Measurements from ENCODE around the gene CRACDL.

The CRACDL gene

GRCh38 chr2:98935777-98936352, at the start of gene CRACDL:
Gene CRACDL, minus strand, starts transcription at chr2:98936225. Its CDS starts 89,425 bp downstream, at chr2:98846800.
- peak in 1 of 2 experiments; percentile 49 for DNase-seq

GRCh38 chr2:98975611-98976010, 39.6 kb upstream of the CRACDL start:
- no peak for DNase-seq

- DNase-seq, result no peak
Observed at GRCh38 chr2:98972582-98973167, 36.6 kb upstream of the CRACDL start.

GRCh38 chr2:98959810-98960507, 23.9 kb upstream of the CRACDL start:
- DNase-seq, result no peak

- no peak for DNase-seq
Observed at GRCh38 chr2:98952966-98953365, 16.9 kb upstream of the CRACDL start.

GRCh38 chr2:98948956-98949739, 13.1 kb upstream of the CRACDL start:
- no peak for DNase-seq

- DNase-seq, result no peak
Observed at GRCh38 chr2:98947554-98947953, 11.5 kb upstream of the CRACDL start.

- no peak for DNase-seq
Observed at GRCh38 chr2:98946855-98947254, 10.8 kb upstream of the CRACDL start.

- DNase-seq, result no peak
Observed at GRCh38 chr2:98944775-98945174, 8.8 kb upstream of the CRACDL start.

GRCh38 chr2:98940102-98940501, 4.1 kb upstream of the CRACDL start:
- DNase-seq, result no peak

GRCh38 chr2:98937906-98938305, 1.9 kb upstream of the CRACDL start:
- no peak for DNase-seq

GRCh38 chr2:98936353-98937351, 627 bp upstream of the CRACDL start:
- DNase-seq, result peak in 1 of 2 experiments; percentile 37

- DNase-seq, result peak; percentile 11 to 34
Observed at GRCh38 chr2:98935111-98935770, 784 bp downstream of the CRACDL start.

- no peak for DNase-seq
Observed at GRCh38 chr2:98932778-98933343, 3.2 kb downstream of the CRACDL start.

GRCh38 chr2:98932164-98932563, 3.9 kb downstream of the CRACDL start:
- DNase-seq, result no peak

GRCh38 chr2:98931596-98931995, 4.4 kb downstream of the CRACDL start:
- DNase-seq, result no peak

- DNase-seq, result no peak
Observed at GRCh38 chr2:98929920-98930319, 6.1 kb downstream of the CRACDL start.

- DNase-seq, result no peak
Observed at GRCh38 chr2:98928242-98928641, 7.8 kb downstream of the CRACDL start.

GRCh38 chr2:98927027-98927426, 9.0 kb downstream of the CRACDL start:
- DNase-seq, result no peak

GRCh38 chr2:98926601-98927000, 9.4 kb downstream of the CRACDL start:
- no peak for DNase-seq

- no peak for DNase-seq
Observed at GRCh38 chr2:98924910-98925309, 11.1 kb downstream of the CRACDL start.
